AG09309 (cell line): Measurements from ENCODE around the gene PCDH9.

Experiments used
- DNase-seq: peaks from one replicate; pipeline ENCODE4 v3.0.0-alpha.2; 2010; ENCODE audit warnings: low read depth
- H3K4me3 ChIP-seq: 2 replicates; pipeline ENCODE4 v1.5.1; 2011; ENCODE audit warnings: mild to moderate bottlenecking, low read depth, low read length, moderate library complexity; ENCODE audit not compliant: control insufficient read depth
- TF ChIP-seq, protein P1 (sequence below): IDR thresholded peaks from 2 replicates; pipeline ENCODE4 v1.5.1; 2011; ENCODE audit warnings: mild to moderate bottlenecking, low read depth, low read length, inconsistent platforms; ENCODE audit not compliant: insufficient read depth, control insufficient read depth; ENCODE audit errors: missing control alignments

PCDH9 gene

DNA sequence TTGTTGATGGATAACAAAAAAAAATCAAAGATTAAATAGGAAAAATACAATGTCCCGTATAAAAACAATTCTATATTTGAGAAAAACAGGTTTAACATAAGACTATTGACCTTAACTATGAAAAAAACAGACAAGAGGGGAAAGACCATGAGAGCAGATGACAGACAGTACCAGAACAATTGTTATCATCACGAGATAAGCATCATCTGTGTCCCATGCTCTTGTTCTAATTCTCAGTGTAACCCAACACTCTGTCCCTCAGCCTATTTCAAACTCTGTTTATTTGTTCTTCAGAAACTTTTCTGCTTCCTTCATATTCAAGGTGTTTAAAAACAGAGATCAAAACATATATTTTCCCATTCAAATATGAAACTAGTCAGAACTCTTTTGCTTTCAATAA is 216.4 kb downstream of the PCDH9 start:
- H3K4me3 ChIP-seq: no peak overlapping the region
- TF ChIP-seq, protein P1, sequence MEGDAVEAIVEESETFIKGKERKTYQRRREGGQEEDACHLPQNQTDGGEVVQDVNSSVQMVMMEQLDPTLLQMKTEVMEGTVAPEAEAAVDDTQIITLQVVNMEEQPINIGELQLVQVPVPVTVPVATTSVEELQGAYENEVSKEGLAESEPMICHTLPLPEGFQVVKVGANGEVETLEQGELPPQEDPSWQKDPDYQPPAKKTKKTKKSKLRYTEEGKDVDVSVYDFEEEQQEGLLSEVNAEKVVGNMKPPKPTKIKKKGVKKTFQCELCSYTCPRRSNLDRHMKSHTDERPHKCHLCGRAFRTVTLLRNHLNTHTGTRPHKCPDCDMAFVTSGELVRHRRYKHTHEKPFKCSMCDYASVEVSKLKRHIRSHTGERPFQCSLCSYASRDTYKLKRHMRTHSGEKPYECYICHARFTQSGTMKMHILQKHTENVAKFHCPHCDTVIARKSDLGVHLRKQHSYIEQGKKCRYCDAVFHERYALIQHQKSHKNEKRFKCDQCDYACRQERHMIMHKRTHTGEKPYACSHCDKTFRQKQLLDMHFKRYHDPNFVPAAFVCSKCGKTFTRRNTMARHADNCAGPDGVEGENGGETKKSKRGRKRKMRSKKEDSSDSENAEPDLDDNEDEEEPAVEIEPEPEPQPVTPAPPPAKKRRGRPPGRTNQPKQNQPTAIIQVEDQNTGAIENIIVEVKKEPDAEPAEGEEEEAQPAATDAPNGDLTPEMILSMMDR: no peak
- no peak for DNase-seq

DNA sequence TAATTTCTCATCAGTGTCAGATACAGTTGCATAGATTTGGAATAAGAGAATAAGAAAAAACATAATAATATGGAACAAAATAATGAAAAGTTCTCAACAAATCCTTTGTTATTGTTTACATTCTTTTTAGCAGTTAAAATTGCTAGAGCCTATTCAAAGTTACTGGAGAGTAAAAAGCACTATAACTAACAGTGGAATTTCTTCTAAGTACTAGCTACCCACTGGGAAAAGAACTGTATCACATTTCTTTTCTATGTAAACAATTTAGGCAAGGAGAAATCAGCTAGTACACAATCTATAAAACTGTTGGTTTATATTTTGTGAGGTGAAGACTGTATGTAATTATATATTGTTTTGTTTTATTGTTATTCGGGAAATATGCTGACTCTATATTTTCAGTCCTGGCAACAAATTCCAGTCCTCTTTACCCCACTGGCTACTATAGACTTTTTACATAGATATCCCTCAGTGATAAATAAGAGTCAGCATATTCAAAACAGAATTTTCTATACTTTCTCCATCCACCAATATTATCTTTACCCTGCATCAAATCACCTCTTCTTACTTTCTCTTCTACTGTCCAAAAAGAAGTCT is 222.0 kb downstream of the PCDH9 start:
- no peak overlapping the region for H3K4me3 ChIP-seq
- TF ChIP-seq, protein P1: no peak
- DNase-seq: no peak

DNA sequence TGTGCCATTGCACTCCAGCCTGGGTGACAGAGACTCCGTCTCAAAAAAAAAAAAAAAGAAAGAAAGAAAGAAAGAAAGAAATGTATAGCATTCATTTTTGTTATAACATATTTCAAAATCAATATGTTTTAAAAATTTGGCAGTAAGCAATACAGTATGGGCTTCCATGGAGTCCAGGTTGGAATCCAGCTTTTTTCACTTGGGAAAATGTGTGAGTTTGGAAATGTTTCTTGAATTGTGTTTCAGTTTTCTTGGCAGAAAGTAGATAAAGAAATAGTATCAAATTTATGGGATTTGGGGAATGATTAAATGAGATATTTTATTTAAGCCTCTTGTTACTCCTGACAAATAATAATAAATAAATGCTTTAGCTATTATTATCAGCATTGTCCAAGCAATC is 225.6 kb downstream of the PCDH9 start:
- no peak for DNase-seq
- TF ChIP-seq, protein P1: no peak

DNA sequence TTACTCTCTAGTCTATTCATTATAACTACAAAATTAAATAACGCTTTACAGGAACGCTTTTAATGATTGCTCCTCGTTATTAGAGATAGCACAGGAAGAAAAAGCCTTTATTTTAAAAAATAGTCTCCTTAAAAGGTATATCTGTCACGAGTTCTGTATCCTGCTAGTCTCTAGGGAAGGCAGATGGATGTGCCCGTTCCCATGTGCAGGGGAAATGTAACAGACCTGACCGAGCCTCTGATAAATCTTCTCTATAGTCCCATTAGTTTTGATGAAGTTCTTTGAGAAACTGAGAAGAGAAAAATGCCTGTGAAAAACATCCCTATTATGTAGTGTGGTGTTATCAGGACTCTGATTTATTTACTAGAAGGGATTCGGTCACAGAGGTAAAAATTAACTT is 226.4 kb downstream of the PCDH9 start:
- H3K4me3 ChIP-seq: no peak overlapping the region
- no peak for DNase-seq
- TF ChIP-seq, protein P1: no peak

More for the DNA sequence above, 225.6 kb downstream of the PCDH9 start:
- H3K4me3 ChIP-seq: no peak overlapping the region

DNA sequence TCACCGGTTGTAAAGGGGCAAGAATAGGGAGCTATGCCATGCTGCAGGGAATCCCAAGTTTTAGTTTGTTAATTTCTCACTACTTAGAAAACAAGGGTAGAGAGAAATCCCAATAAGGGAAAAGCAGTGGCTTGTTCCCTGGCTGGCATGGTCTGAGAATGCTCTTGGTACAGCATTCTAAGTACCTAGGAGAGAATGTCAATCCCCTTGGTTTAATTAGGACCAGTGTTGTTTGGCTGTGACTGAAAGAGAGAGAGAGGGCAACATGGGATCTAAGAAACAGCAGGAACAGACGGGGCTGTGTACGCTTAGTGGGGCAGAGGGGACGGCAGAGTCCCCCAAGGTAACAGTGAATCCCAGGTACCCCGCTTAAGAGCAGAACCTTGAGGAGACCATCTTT is 228.8 kb downstream of the PCDH9 start:
- TF ChIP-seq, protein P1: no peak
- DNase-seq: no peak
- H3K4me3 ChIP-seq: no peak overlapping the region

DNA sequence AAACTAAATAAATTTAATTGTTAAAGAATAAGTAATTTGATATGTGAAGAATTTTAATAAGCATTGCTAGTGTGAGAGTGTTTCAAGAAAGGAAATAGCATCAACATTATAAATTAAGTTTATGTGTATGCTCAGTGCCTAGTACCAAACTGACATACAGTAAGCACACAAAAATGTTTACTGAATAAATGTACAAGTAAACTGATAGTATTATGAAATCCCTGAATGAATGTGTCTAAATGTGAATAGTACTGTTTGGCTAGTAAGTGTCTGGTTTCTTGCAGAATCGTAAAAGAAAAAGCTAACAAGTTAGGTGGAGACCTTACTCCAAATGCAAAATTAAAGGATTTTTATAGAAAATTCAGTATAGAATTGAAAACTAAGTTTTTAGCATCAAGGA is 233.6 kb downstream of the PCDH9 start:
- DNase-seq: no peak
- TF ChIP-seq, protein P1: no peak
- no peak overlapping the region for H3K4me3 ChIP-seq

DNA sequence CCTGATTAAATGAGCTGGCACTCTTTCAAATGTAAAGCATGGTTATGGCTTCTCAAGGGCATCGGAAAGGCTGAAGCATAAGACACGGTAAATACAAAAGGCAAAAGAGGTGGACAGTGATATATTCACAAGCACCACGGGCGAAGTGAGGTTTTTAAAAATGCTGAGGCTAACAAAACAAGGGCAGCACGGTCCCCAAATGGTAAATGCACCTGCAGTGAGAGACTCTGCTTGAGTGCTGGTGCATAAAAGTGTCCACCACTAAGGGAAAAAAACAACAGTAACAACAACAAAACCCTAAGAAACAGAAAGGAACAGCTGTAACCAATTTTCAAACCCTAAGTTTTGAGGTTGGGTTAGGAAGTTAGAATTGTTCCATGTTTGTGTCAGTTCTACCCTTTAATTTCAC is 234.9 kb downstream of the PCDH9 start:
- DNase-seq: no peak
- H3K4me3 ChIP-seq: no peak overlapping the region
- TF ChIP-seq, protein P1: no peak
